Endothelial cell of umbilical vein (primary cell): ENCODE results near the gene FAM216A. TPM values are rescaled to one million over a fixed set of nuclear protein-coding genes. Genes with fewer than 3 reads are reported as not detected.
A peak's percentile ranks its signal among the peaks of the same experiment; 100 is the strongest.

Source experiments
- BruUV-seq: library from RNA; stranded (reverse); fragments of 400-500 nt; replicated peaks from 2 replicates; lab custom pipeline; 2021; lab: Mats Ljungman, UMichigan
- CTCF ChIA-PET: fragments of 300-600, 350-600 bp; sonication (Branson Sonifier 250); formaldehyde crosslinking; loops from one replicate; lab custom pipeline; 2021; ENCODE audit warnings: antibody characterized with exemption, inconsistent platforms; lab: Charles Lee
- POLR2A ChIA-PET: fragments of 300-600, 350-600 bp; sonication (Branson Sonifier 250); formaldehyde crosslinking; loops from one replicate; lab custom pipeline; 2021; ENCODE audit warnings: antibody characterized with exemption, inconsistent platforms; lab: Charles Lee
- DNase-seq: peaks from one replicate; pipeline ENCODE4 v3.0.0-alpha.2; 2011; ENCODE audit warnings: low read depth, low spot score
- FAIRE-seq: peaks from 2 replicates; lab custom pipeline; 2011; peaks lifted over from hg19 to GRCh38; lab: Jason Lieb, UNC
- H2AFZ ChIP-seq: 2 replicates; pipeline ENCODE4 v1.6.0; 2012; ENCODE audit warnings: low read depth, low read length, control low read depth, inconsistent platforms
- H3K27ac ChIP-seq: 2 replicates; pipeline ENCODE4 v1.5.1; 2011; ENCODE audit warnings: low read depth, mild to moderate bottlenecking, control low read depth, low read length, moderate library complexity; ENCODE audit not compliant: insufficient read depth
- H3K27me3 ChIP-seq, 2 experiments: 2 replicates each; pipeline versions ENCODE4 v1.6.0 to v1.6.1; 2011; ENCODE audit warnings: low read length in 2 of 2, mixed read lengths in 1 of 2; ENCODE audit not compliant: control insufficient read depth in 2 of 2, insufficient read depth in 2 of 2
- H3K36me3 ChIP-seq, 2 experiments: 2 replicates in 1 of 2; 3 replicates in 1 of 2; pipeline ENCODE4 v1.5.1; 2011; ENCODE audit warnings: low read length in 2 of 2, mild to moderate bottlenecking in 1 of 2, moderate library complexity in 1 of 2; ENCODE audit not compliant: control insufficient read depth in 2 of 2, insufficient read depth in 2 of 2; ENCODE audit errors: extremely low read depth in 1 of 2
- H3K4me1 ChIP-seq: 3 replicates; pipeline ENCODE4 v1.5.1; 2011; ENCODE audit warnings: mild to moderate bottlenecking, low read length; ENCODE audit not compliant: control insufficient read depth, insufficient read depth; ENCODE audit errors: extremely low read depth
- H3K4me2 ChIP-seq: 2 replicates; pipeline ENCODE4 v1.6.1; 2011; ENCODE audit warnings: low read length, control low read depth, mixed read lengths; ENCODE audit not compliant: insufficient read depth
- H3K4me3 ChIP-seq, 3 experiments: fragments of 200-600 bp in 1 of 3; sonication (generic), shearing (Covaris generic) in 1 of 3; replicated peaks in 1 of 3; 2 replicates each; pipeline ENCODE4 v1.5.1; 2011 to 2016; ENCODE audit warnings: control low read depth in 3 of 3, low read length in 3 of 3, mild to moderate bottlenecking in 2 of 3, inconsistent platforms in 1 of 3, low read depth in 1 of 3, moderate library complexity in 1 of 3; ENCODE audit not compliant: insufficient read depth in 1 of 3
- H3K79me2 ChIP-seq: 2 replicates; pipeline ENCODE4 v1.6.0; 2012; ENCODE audit warnings: low read length, inconsistent platforms; ENCODE audit not compliant: control insufficient read depth, insufficient read depth
- H3K9ac ChIP-seq: replicated peaks from 2 replicates; pipeline ENCODE3; 2011; ENCODE audit warnings: low read length, control low read depth; ENCODE audit not compliant: insufficient read depth; ENCODE audit errors: extremely low read depth
- H3K9me1 ChIP-seq: replicated peaks from 3 replicates; pipeline ENCODE4 v1.6.0; 2011; ENCODE audit warnings: mild to moderate bottlenecking, low read length; ENCODE audit not compliant: control insufficient read depth, insufficient read depth; ENCODE audit errors: extremely low read depth
- H3K9me3 ChIP-seq: replicated peaks from 2 replicates; pipeline ENCODE4 v1.5.1; 2012; ENCODE audit warnings: low read length, inconsistent platforms; ENCODE audit not compliant: control insufficient read depth, insufficient read depth
- H4K20me1 ChIP-seq: replicated peaks from 2 replicates; pipeline ENCODE3; 2011; ENCODE audit warnings: mild to moderate bottlenecking, low read length; ENCODE audit not compliant: control insufficient read depth, insufficient read depth; ENCODE audit errors: extremely low read depth
- CTCF ChIP-seq, 2 donors: IDR thresholded peaks; 1 replicate in 1 of 2; 2 replicates in 1 of 2; pipeline ENCODE4 v1.5.1; 2011; ENCODE audit warnings: low read length in 2 of 2, mild to moderate bottlenecking in 2 of 2, moderate library complexity in 2 of 2, control low read depth in 1 of 2, inconsistent platforms in 1 of 2, low read depth in 1 of 2; ENCODE audit not compliant: insufficient read depth in 1 of 2; ENCODE audit errors: extremely low read depth in 1 of 2
- EZH2 ChIP-seq: IDR thresholded peaks from 2 replicates; pipeline ENCODE4 v1.6.1; 2012; ENCODE audit warnings: borderline replicate concordance, low read depth, mild to moderate bottlenecking, moderate library complexity, low read length, inconsistent platforms; ENCODE audit not compliant: severe bottlenecking
- FOS ChIP-seq: IDR thresholded peaks from 2 replicates; pipeline ENCODE4 v1.6.1; 2011; ENCODE audit warnings: mild to moderate bottlenecking, low read length, moderate library complexity, borderline replicate concordance; ENCODE audit not compliant: insufficient read depth
- GATA2 ChIP-seq: IDR thresholded peaks from 2 replicates; pipeline ENCODE4 v1.7.0; 2011; ENCODE audit warnings: low read depth, mild to moderate bottlenecking, moderate library complexity, mixed read lengths, low read length; ENCODE audit not compliant: insufficient read length, insufficient read depth
- JUN ChIP-seq: IDR thresholded peaks from 2 replicates; pipeline ENCODE4 v1.6.1; 2011; ENCODE audit warnings: borderline replicate concordance, low read depth; ENCODE audit not compliant: insufficient read length, insufficient read depth
- MAX ChIP-seq: IDR thresholded peaks from 2 replicates; pipeline ENCODE4 v1.6.1; 2011; ENCODE audit not compliant: insufficient read depth, insufficient read length
- MYC ChIP-seq: IDR thresholded peaks from one replicate; pipeline ENCODE4 v1.6.1; 2011; ENCODE audit warnings: mild to moderate bottlenecking, low read depth, low read length
- POLR2A ChIP-seq: IDR thresholded peaks from 2 replicates; pipeline ENCODE4 v1.6.1; 2012; ENCODE audit warnings: low read depth, mild to moderate bottlenecking, control low read depth, low read length
- POLR2AphosphoS5 ChIP-seq: IDR thresholded peaks from 2 replicates; pipeline ENCODE4 v1.6.1; 2012; ENCODE audit warnings: low read depth, mild to moderate bottlenecking, control low read depth, low read length, moderate library complexity; ENCODE audit not compliant: insufficient read depth
- dilution Hi-C: fragments of 300-500 bp; cut with MboI; formaldehyde crosslinking; loops from one replicate; pipeline ENCODE4 v1.15.0; 2019; ENCODE audit warnings: low sequenced_read_pairs; ENCODE audit not compliant: extremely low pct_ligation_motif_present
- intact Hi-C: fragments of 100-400 bp; cut with micrococcal nuclease; formaldehyde crosslinking; loops from one replicate; pipeline ENCODE4 v1.10.0; 2022
- polyA plus RNA-seq, 4 experiments: library from polyadenylated mRNA; depleted of rRNA in 3 of 4; stranded (reverse) in 3 of 4; unstranded in 1 of 4; fragments of >200 nt; gene quantifications; 2 replicates each; pipeline versions ENCODE4 v1.2.1 to v1.2.3, GENCODE V29; 2011 to 2012; ENCODE audit warnings: missing spikeins in 1 of 4
- total RNA-seq: library from RNA; stranded (reverse); gene quantifications from 2 replicates; pipeline ENCODE4 v1.2.3, GENCODE V29; 2021

FAM216A gene
- total and polyA plus RNA-seq, 2 donors (not counting 3 experiments of a cell fraction or from before 2014, with no cell fraction given) = 11.6 to 11.7 TPM

- Histone ChIP-seq H3K27ac (peak within 1 kb of the TSS; percentile 68), H3K9me1 (no peaks in the 10 kb centered on the region), H3K4me2 (peak within 1 kb of the TSS; percentile 70), H3K79me2 (peaks cover 44% of the 10 kb centered on the region), H3K9ac (peak within 1 kb of the TSS; percentile 82), H3K27me3 (no peaks in the 10 kb centered on the region), H3K9me3 (no peaks in the 10 kb centered on the region), H3K4me1 (peaks cover 13% of the 10 kb centered on the region), H3K36me3 (peaks cover 0 to 5% of the 10 kb centered on the region in 2 experiments), H2AFZ (peak within 1 kb of the TSS; percentile 96), H3K4me3 (peak within 1 kb of the TSS; percentile 58 to 94 (median 80)), H4K20me1 (no peaks in the 10 kb centered on the region)
- TF ChIP-seq POLR2A (peak; percentile 86), GATA2 (no peak), POLR2AphosphoS5 (peak; percentile 92), JUN (no peak), MYC (peak; percentile 12), FOS (no peak), CTCF (IDR thresholded peaks at IDR 0.05; ENCODE audit: extremely low read depth in 1 of 2, insufficient read depth in 1 of 2, low read depth in 1 of 2, low read length in 2 of 2) (no peak), EZH2 (no peak), MAX (peak; percentile 87)
- intact Hi-C loops = loop anchor here (1.0 to 5.0 kb wide), 7 partner anchors 34 to 240 kb away; partner anchors contain the start of genes ARPC3, FAM216A, GPN3 and PPP1CC
- DNase-seq (peak; percentile 99), FAIRE-seq (peak; percentile 91)
- dilution Hi-C loops = no loop called here
- TSS peak; percentile 79 for BruUV-seq
- CTCF ChIA-PET = interaction anchor here (0.5 to 5.1 kb wide), 5 partner anchors 8 to 225 kb away, joined by 3 to 40 read pairs (median 3); partner anchors contain the start of genes FAM216A, GPN3 and TCTN1
- POLR2A ChIA-PET = interaction anchor here (1.0 kb wide), 1 partner anchor 34 kb away, joined by 4 read pairs; the partner anchor contains the start of genes FAM216A and GPN3
Observed at GRCh38 chr12:110501752-110502738, 33.4 kb downstream of the FAM216A start, which contains the start of the genes RAD9B and VPS29. Gene RAD9B, plus strand, starts transcription at chr12:110502331. Its CDS starts 7 bp downstream, at chr12:110502338. Gene VPS29, minus strand, starts transcription at chr12:110502111. Its CDS starts 60 bp downstream, at chr12:110502051.
